PC-3 (cell line): ENCODE measurements around the gene ETFB. TPM values are rescaled to one million over a fixed set of nuclear protein-coding genes. Genes with fewer than 3 reads are reported as not detected.

ENCODE experiments used
- ATAC-seq: fragments of 200-7000 bp; cut with Tn5 transposase; 2 replicates; pipeline ENCODE4 v1.9.1; 2020; ENCODE audit warnings: mild to moderate bottlenecking, moderate library complexity
- BruUV-seq: library from RNA; stranded (reverse); fragments of 400-500 nt; replicated peaks from 2 replicates; lab custom pipeline; 2021; lab: Mats Ljungman, UMichigan
- CTCF ChIA-PET: fragments of 300-600 bp; sonication (Branson Sonifier 250); formaldehyde crosslinking; loops from one replicate; lab custom pipeline; 2022; ENCODE audit warnings: antibody characterized with exemption; lab: Charles Lee
- POLR2A ChIA-PET: fragments of 300-600 bp; sonication (Branson Sonifier 250); formaldehyde crosslinking; loops from one replicate; lab custom pipeline; 2022; ENCODE audit warnings: antibody characterized with exemption; ENCODE audit not compliant: unreplicated experiment; lab: Charles Lee
- DNase-seq: peaks from one replicate; pipeline ENCODE4 v3.0.0-alpha.2; 2015
- H2AFZ ChIP-seq: fragments of 300-600 bp; sonication (generic); 2 replicates; pipeline ENCODE4 v1.6.0; 2016; ENCODE audit warnings: antibody characterized with exemption, low read length
- H3F3A ChIP-seq: fragments of 300-600 bp; sonication (generic); one replicate; pipeline ENCODE4 v1.6.0; 2017; ENCODE audit warnings: antibody characterized with exemption, low read length, control low read depth, mild to moderate bottlenecking; ENCODE audit not compliant: unreplicated experiment
- H3K27ac ChIP-seq: fragments of 300-600 bp; sonication (generic); 2 replicates; pipeline ENCODE4 v1.5.1; 2016; ENCODE audit warnings: mild to moderate bottlenecking, low read length
- H3K27me3 ChIP-seq: fragments of 300-600 bp; sonication (generic); 2 replicates; pipeline ENCODE4 v1.6.1; 2016; ENCODE audit warnings: low read length, mixed read lengths
- H3K36me3 ChIP-seq: fragments of 300-600 bp; sonication (generic); 2 replicates; pipeline ENCODE4 v1.6.1; 2016; ENCODE audit warnings: low read depth, mixed run types, low read length, mixed read lengths
- H3K4me1 ChIP-seq: fragments of 300-600 bp; sonication (generic); 2 replicates; pipeline ENCODE4 v1.5.1; 2016; ENCODE audit warnings: low read length; ENCODE audit not compliant: insufficient read depth
- H3K4me2 ChIP-seq: fragments of 300-600 bp; sonication (generic); 2 replicates; pipeline ENCODE4 v1.6.0; 2016; ENCODE audit warnings: low read length
- H3K4me3 ChIP-seq: fragments of 300-600 bp; sonication (generic); 2 replicates; pipeline ENCODE4 v1.5.1; 2016; ENCODE audit warnings: mild to moderate bottlenecking, low read length, mixed read lengths
- H3K79me2 ChIP-seq: fragments of 300-600 bp; sonication (generic); 2 replicates; pipeline ENCODE4 v1.6.1; 2017; ENCODE audit warnings: low read length, mixed read lengths
- H3K9ac ChIP-seq: fragments of 300-600 bp; sonication (generic); 2 replicates; pipeline ENCODE4 v1.6.0; 2016; ENCODE audit warnings: mild to moderate bottlenecking, low read length
- H3K9me2 ChIP-seq: fragments of 300-600 bp; sonication (generic); replicated peaks from 2 replicates; pipeline ENCODE4 v1.6.1; 2016; ENCODE audit warnings: mixed run types, low read length, mixed read lengths
- H3K9me3 ChIP-seq: fragments of 300-600 bp; sonication (generic); 2 replicates; pipeline ENCODE4 v1.6.1; 2016; ENCODE audit warnings: low read length, mixed read lengths
- H4K20me1 ChIP-seq: fragments of 300-600 bp; sonication (generic); 2 replicates; pipeline ENCODE4 v1.6.1; 2016; ENCODE audit warnings: low read length, mixed read lengths
- EZH2 ChIP-seq: fragments of 300-600 bp; sonication (generic); IDR thresholded peaks from one replicate; pipeline ENCODE4 v1.6.1; 2017; ENCODE audit warnings: antibody characterized with exemption, mild to moderate bottlenecking, low read length; ENCODE audit not compliant: unreplicated experiment
- EZH2phosphoT487 ChIP-seq: fragments of 300-600 bp; sonication (generic); IDR thresholded peaks from 2 replicates; pipeline ENCODE4 v1.6.1; 2018; ENCODE audit warnings: mild to moderate bottlenecking, antibody characterized with exemption, low read length, borderline replicate concordance
- intact Hi-C: fragments of 100-400 bp; cut with micrococcal nuclease; formaldehyde crosslinking; loops from 2 replicates; pipeline ENCODE4 v1.9.0; 2023
- total RNA-seq: library from RNA; depleted of rRNA; stranded (reverse); fragments of >200 nt; gene quantifications from 2 replicates; pipeline ENCODE4 v1.2.3, GENCODE V29; 2014
- TF ChIP-seq, protein P1 (sequence below): fragments of 300-600 bp; sonication (generic); conservative IDR thresholded peaks from 2 replicates; pipeline ENCODE4 v1.5.1; 2017; ENCODE audit warnings: antibody characterized with exemption, low read depth, mild to moderate bottlenecking, low read length

The ETFB gene
- total RNA-seq, 1 experiment from 2014 or later = 249 TPM

DNA sequence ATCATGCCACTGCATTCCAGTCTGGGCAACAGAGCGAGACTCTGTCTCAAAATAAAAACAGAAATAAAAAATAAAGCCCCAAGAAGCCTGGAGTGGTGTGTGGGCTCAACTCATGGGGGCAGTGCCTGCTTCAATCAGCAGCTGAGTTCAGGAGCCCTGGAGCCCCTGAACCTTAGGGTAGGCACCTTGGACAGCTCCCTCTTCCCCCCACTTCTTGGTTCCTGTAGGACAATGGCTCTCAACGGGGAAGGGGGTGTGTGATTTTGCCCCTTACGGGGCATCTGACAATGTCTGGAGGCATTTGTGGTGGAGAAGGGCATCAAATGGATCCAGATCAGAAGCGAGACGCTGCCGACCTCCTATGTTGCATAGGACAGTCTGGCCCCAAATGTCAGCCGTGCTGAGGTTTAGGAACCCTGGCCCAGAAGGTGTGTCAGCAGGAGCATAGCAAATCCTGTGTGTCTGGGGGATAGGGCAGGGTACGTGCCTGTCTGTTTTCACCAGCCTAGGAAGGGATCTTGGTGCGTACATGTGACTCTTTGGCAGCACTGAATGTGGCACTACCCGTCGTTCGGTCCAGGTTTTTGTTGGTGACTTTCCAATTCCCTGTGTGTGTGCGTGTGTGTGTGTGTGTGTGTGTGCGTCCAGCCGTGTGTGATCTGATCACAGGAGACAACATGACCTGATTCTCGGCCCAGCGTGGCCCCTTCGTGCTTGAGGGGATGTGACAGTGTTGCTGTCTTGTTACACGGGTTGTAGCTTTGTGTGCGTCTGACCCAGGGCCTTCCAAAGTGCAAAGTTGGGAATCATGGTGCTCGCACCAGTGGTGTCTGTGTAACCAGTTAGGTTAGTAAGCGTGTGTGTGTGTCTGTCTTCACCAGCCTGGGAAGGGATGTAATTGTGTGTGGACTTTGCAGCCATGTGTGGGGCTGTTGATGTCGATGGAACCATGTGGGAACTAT is 47.2 kb downstream of the ETFB start:
- Histone ChIP-seq H3K79me2 (no peaks in the 10 kb centered on the region), H3K4me3 (no peak overlapping the region), H3K9ac (no peak overlapping the region), H3F3A (no peaks in the 10 kb centered on the region), H3K27ac (no peak overlapping the region), H3K9me2 (no peaks in the 10 kb centered on the region), H3K36me3 (no peaks in the 10 kb centered on the region), H3K9me3 (no peaks in the 10 kb centered on the region), H3K27me3 (peaks cover 33% of the 10 kb centered on the region), H2AFZ (no peak overlapping the region), H3K4me2 (no peak overlapping the region), H3K4me1 (no peaks in the 10 kb centered on the region), H4K20me1 (no peaks in the 10 kb centered on the region)
- no peak for ATAC-seq
- POLR2A ChIA-PET = no interaction called here
- TF ChIP-seq EZH2phosphoT487 = no peak
- no peak for TF ChIP-seq EZH2
- TF ChIP-seq, protein P1, sequence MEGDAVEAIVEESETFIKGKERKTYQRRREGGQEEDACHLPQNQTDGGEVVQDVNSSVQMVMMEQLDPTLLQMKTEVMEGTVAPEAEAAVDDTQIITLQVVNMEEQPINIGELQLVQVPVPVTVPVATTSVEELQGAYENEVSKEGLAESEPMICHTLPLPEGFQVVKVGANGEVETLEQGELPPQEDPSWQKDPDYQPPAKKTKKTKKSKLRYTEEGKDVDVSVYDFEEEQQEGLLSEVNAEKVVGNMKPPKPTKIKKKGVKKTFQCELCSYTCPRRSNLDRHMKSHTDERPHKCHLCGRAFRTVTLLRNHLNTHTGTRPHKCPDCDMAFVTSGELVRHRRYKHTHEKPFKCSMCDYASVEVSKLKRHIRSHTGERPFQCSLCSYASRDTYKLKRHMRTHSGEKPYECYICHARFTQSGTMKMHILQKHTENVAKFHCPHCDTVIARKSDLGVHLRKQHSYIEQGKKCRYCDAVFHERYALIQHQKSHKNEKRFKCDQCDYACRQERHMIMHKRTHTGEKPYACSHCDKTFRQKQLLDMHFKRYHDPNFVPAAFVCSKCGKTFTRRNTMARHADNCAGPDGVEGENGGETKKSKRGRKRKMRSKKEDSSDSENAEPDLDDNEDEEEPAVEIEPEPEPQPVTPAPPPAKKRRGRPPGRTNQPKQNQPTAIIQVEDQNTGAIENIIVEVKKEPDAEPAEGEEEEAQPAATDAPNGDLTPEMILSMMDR = no peak
- CTCF ChIA-PET = no interaction called here
- intact Hi-C loops = no loop called here
- no TSS peak for BruUV-seq
- DNase-seq = no peak

- no peaks in the 10 kb centered on the region for H3K79me2 ChIP-seq
- no peak overlapping the region for H2AFZ ChIP-seq
- no peak overlapping the region for H3K4me3 ChIP-seq
- POLR2A ChIA-PET = no interaction called here
- CTCF ChIA-PET = no interaction called here
- no peaks in the 10 kb centered on the region for H3K4me1 ChIP-seq
- no peaks in the 10 kb centered on the region for H3F3A ChIP-seq
- intact Hi-C loops = no loop called here
- H3K9me2 ChIP-seq = no peaks in the 10 kb centered on the region
- H3K9ac ChIP-seq = no peak overlapping the region
- DNase-seq (no peak), ATAC-seq (no peak)
- no peaks in the 10 kb centered on the region for H3K36me3 ChIP-seq
- H3K27ac ChIP-seq = no peak overlapping the region
- no TSS peak for BruUV-seq
- H3K4me2 ChIP-seq = no peak overlapping the region
- no peak for TF ChIP-seq EZH2phosphoT487
- TF ChIP-seq, protein P1 = no peak
- TF ChIP-seq EZH2 = no peak
- H3K9me3 ChIP-seq = no peaks in the 10 kb centered on the region
- no peaks in the 10 kb centered on the region for H4K20me1 ChIP-seq
- peaks cover 33% of the 10 kb centered on the region for H3K27me3 ChIP-seq
Observed at GRCh38 chr19:51317968-51318367, 48.2 kb downstream of the ETFB start.

GRCh38 chr19:51317376-51317775 is 48.8 kb downstream of the ETFB start:
- H3K36me3 ChIP-seq = no peaks in the 10 kb centered on the region
- CTCF ChIA-PET = no interaction called here
- no peak overlapping the region for H3K27ac ChIP-seq
- H3K79me2 ChIP-seq = no peaks in the 10 kb centered on the region
- no peak for TF ChIP-seq EZH2phosphoT487
- no peak for TF ChIP-seq EZH2
- TF ChIP-seq, protein P1 = no peak
- H3K4me1 ChIP-seq = no peaks in the 10 kb centered on the region
- intact Hi-C loops = no loop called here
- no peaks in the 10 kb centered on the region for H4K20me1 ChIP-seq
- POLR2A ChIA-PET = no interaction called here
- no peaks in the 10 kb centered on the region for H3F3A ChIP-seq
- no peak overlapping the region for H3K9ac ChIP-seq
- no peak overlapping the region for H3K4me2 ChIP-seq
- no peaks in the 10 kb centered on the region for H3K9me3 ChIP-seq
- no peak for ATAC-seq
- DNase-seq = no peak
- H3K9me2 ChIP-seq = no peaks in the 10 kb centered on the region
- peaks cover 33% of the 10 kb centered on the region for H3K27me3 ChIP-seq
- no TSS peak for BruUV-seq
- H3K4me3 ChIP-seq = no peak overlapping the region
- no peak overlapping the region for H2AFZ ChIP-seq
